ENCODE measurements around the gene BAG2. TPM values are rescaled to one million over a fixed set of nuclear protein-coding genes. Genes with fewer than 3 reads are reported as not detected.

The BAG2 gene
- total and polyA plus RNA-seq, 2 experiments from 2014 or later: 8.7 to 10.5 TPM

- no peak for TF ChIP-seq CTCF (IDR thresholded peaks at IDR 0.05; ENCODE audit: poor library complexity)
- TF ChIP-seq EZH2 (IDR thresholded peaks at IDR 0.05; ENCODE audit: borderline replicate concordance): no peak
- TF ChIP-seq EZH2phosphoT487 (IDR thresholded peaks at IDR 0.05; ENCODE audit: low read depth, severe bottlenecking, unreplicated experiment): no peak
- H3K79me2 ChIP-seq: peaks cover 16% of the 10 kb centered on the region
Observed at GRCh38 chr6:57195457-57195856, 23.3 kb downstream of the BAG2 start.

GRCh38 chr6:57198926-57199636, 27.0 kb downstream of the BAG2 start:
- Histone ChIP-seq H3K4me1 (ENCODE audit: insufficient read depth) (no peaks in the 10 kb centered on the region), H3K4me3 (no peak overlapping the region), H3K79me2 (peaks cover 34% of the 10 kb centered on the region), H4K20me1 (ENCODE audit: insufficient read depth, poor library complexity, severe bottlenecking) (no peaks in the 10 kb centered on the region), H2AFZ (no peak overlapping the region), H3K27ac (no peak overlapping the region), H3K4me2 (no peak overlapping the region), H3K9me2 (replicated peaks; ENCODE audit: insufficient read depth) (no peaks in the 10 kb centered on the region), H3K9me3 (ENCODE audit: low read depth) (no peaks in the 10 kb centered on the region), H3K27me3 (no peaks in the 10 kb centered on the region), H3K36me3 (replicated peaks; ENCODE audit: insufficient read depth, low read depth) (no peaks in the 10 kb centered on the region)
- no peak for DNase-seq (ENCODE audit: low spot score)
- TF ChIP-seq EZH2 (IDR thresholded peaks at IDR 0.05; ENCODE audit: borderline replicate concordance) (no peak), EZH2phosphoT487 (IDR thresholded peaks at IDR 0.05; ENCODE audit: low read depth, severe bottlenecking, unreplicated experiment) (no peak), CTCF (IDR thresholded peaks at IDR 0.05; ENCODE audit: poor library complexity) (no peak)
- WGBS (ENCODE audit: low lambda C conversion rate, missing lambda C conversion rate): 69% methylated on average over 5 of the region's 6 CpGs

More at GRCh38 chr6:57195457-57195856, 23.3 kb downstream of the BAG2 start:
- no peaks in the 10 kb centered on the region for H3K4me1 ChIP-seq (ENCODE audit: insufficient read depth)
- DNase-seq (ENCODE audit: low spot score): no peak
- no peak overlapping the region for H3K4me2 ChIP-seq
- H3K9me2 ChIP-seq (replicated peaks; ENCODE audit: insufficient read depth): no peaks in the 10 kb centered on the region
- no peaks in the 10 kb centered on the region for H3K27me3 ChIP-seq
- no peaks in the 10 kb centered on the region for H3K36me3 ChIP-seq (replicated peaks; ENCODE audit: insufficient read depth, low read depth)
- 83% methylated on average over 2 of the region's 2 CpGs for WGBS (ENCODE audit: low lambda C conversion rate, missing lambda C conversion rate)
- no peak overlapping the region for H3K4me3 ChIP-seq
- H4K20me1 ChIP-seq (ENCODE audit: insufficient read depth, poor library complexity, severe bottlenecking): no peaks in the 10 kb centered on the region
- H2AFZ ChIP-seq: no peak overlapping the region
- H3K27ac ChIP-seq: no peak overlapping the region
- H3K9me3 ChIP-seq (ENCODE audit: low read depth): no peaks in the 10 kb centered on the region

- Histone ChIP-seq H3K4me3 (no peak overlapping the region), H3K4me2 (no peak overlapping the region), H3K36me3 (replicated peaks; ENCODE audit: insufficient read depth, low read depth) (no peaks in the 10 kb centered on the region), H2AFZ (no peak overlapping the region), H3K4me1 (ENCODE audit: insufficient read depth) (peaks cover 4% of the 10 kb centered on the region), H3K9me2 (replicated peaks; ENCODE audit: insufficient read depth) (no peaks in the 10 kb centered on the region), H3K79me2 (peaks cover 46% of the 10 kb centered on the region), H3K9me3 (ENCODE audit: low read depth) (no peaks in the 10 kb centered on the region), H3K27ac (peak overlapping the region; percentile 28), H4K20me1 (ENCODE audit: insufficient read depth, poor library complexity, severe bottlenecking) (no peaks in the 10 kb centered on the region), H3K27me3 (no peaks in the 10 kb centered on the region)
- no peak for DNase-seq (ENCODE audit: low spot score)
- TF ChIP-seq CTCF (IDR thresholded peaks at IDR 0.05; ENCODE audit: poor library complexity) (no peak), EZH2 (IDR thresholded peaks at IDR 0.05; ENCODE audit: borderline replicate concordance) (no peak), EZH2phosphoT487 (IDR thresholded peaks at IDR 0.05; ENCODE audit: low read depth, severe bottlenecking, unreplicated experiment) (no peak)
- 66% methylated on average over 1 of the region's 1 CpG for WGBS (ENCODE audit: low lambda C conversion rate, missing lambda C conversion rate)
Observed at GRCh38 chr6:57201718-57202117, 29.6 kb downstream of the BAG2 start.
